DMS 273 (cell line): ENCODE results near the gene PWWP2A.
"Not testable (repeated sequence)": the region's sequence is repeated elsewhere in the genome, so short reads cannot be mapped to it uniquely, and the experiment has no call there.

ENCODE experiments used
- DNase-seq: peaks from one replicate; lab custom pipeline; 2025; ENCODE audit not compliant: unreplicated experiment; lab: John Stamatoyannopoulos, UW

Gene PWWP2A

DNA sequence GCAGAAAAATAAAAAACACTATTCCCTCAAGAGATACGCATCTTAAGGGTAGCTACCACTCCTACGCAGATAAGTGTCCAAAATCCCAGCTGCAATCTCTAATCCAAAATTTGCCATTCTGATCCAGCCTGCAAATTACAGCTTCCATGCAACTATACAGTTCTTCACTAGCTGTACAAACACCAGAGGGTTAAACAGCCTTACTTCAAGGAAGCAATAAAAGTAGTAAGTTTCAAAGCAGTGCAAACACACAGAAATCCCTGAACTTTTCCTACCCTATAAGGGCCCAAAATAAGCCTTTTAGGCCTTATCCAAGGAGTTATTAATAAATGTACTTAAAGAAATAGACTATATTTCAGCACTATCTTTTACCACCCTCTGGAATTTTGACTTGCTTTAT lies 39.5 kb downstream of the PWWP2A start:
- no peak for DNase-seq

DNA sequence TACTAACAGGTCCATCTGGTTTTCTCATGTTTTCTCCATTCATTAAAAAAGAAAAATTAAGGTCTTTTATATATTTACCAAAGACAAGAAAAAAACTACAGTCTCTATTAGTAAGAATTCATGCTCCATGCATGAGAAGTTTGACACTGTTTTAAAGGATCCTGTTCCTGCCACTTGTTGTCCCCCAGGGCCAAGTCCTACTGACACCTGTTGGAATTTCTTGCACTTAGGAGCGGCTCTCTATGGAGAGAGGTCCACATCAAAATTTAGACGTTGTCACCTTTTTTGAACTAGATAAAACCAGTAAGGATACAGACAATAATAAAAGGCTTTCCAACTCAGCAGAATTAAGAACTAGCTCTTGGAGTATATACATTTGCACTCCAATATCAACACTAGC lies 42.3 kb downstream of the PWWP2A start:
- DNase-seq: no peak

DNA sequence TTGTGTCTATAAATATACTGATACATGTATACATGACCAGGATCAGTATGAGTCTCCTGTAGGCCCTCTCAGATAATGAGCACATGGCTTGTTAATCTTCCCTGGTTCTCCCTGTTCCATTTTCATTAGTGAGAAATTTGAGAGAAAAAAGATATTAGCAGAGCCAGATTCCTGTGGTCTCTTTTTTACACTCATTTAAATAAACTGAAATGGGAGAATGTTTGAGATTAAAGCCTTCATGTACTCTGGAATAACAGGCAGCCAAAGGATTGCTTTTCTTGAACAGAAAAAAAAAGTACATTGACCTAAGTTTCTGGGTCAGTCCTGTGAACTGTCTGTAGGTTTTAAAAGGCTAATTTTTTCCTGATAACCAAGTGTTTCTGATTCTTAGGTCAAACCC lies 44.2 kb downstream of the PWWP2A start:
- no peak for DNase-seq

DNA sequence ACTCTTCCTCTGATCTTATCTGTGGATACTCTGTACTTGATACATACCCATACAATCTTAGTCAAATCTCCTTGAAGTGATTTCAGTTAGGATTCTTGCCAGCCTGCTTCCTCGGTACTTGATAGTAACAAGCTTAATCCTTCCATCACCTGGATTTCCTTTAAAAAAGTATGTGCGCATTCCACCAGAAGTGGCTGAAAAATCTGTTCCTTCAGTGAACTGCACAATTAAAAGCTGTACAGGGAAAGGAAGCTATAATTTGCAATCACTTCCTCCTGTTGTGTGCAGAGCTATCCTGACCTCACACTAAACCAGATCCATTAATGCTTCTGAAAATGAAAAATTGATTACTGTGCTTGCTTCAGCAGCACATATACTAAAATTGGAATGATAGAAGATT lies 47.3 kb downstream of the PWWP2A start:
- DNase-seq: no peak

DNA sequence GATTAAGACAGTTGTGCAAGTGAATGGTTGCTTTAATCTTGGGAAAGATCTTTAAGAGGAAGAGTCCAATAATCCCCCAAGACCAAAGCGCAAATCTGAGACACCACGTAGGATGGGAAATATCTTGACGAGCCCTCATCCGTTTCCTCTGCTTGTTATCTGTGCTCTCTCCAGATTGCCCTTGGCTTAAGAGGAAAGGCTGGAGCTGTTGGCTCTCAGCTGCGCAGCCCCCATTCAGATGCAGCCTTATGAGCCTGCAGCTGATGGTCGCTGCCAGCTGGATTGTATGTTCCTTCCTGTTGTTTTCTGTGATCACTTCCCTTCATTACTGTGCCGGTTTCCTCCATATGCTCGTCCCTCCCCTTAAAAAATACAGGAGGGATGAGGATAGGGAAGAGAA lies 47.7 kb downstream of the PWWP2A start:
- peak; percentile 15 for DNase-seq

DNA sequence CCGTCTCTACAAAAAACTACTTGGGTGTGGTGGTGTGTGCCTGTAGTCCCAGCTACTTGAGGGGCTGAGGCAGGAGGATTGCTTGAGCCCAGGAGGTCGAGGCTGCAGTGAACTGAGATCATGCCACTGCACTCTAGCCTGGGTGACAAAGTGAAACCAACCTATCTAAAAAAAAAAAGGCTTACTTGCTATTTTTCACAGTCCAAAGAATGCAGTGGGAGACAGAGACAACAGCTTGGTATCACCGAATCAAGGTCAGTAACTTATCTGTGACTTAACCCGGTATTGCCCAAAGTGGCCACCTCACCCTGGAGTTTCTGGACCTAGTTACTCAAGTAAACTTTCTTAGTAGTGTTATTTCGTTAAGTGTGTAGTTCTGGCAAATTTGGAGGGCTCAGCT lies 50.1 kb downstream of the PWWP2A start:
- DNase-seq: not testable (repeated sequence)

DNA sequence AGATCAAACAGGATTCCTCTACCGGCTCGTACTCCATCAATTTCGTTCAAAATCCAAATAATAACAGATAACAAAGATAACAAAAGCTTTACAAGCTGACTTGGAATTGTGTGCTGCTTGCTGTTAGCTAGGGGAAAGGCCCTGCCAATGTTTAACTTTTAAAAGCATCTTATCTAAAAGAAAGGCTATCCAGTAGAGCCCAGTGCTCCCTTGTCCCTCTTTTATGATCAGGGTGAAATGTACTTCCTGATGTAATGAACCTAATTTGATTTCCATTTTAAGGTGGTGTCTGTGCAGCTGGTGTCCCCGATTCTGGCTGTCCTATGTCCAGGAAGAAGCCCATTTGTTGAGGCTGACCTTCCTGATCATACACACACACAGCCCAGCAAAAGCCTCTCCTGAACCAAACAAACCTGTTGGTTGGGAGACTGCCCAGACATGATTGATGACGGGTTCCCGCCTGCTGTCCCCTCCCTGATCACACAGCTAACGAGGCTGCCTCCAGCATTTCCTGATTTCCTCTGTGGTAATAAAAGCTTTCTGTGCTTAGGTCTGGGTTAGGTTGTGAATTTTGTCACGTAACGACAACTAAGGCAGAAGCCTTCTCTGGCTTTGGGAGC lies 54.1 kb downstream of the PWWP2A start:
- DNase-seq: no peak

DNA sequence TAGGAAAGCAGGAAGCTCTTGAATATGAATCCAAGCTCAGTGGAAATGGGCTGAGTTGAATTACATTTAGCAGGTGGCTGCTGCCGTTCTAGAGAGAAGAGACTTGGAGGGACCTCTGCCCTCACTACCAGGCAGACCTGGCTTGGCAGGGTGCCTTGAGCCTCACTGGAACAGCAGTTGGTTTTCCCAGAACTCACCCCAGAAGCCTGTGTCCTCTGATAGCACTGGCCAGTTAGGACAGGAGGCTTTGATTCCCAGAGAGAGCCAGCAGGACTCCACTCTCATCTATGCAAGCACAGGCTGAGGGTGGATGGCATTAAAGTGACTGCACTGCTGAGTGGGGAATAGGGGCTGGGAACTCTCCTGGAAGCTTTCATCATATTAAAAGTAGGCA lies 54.8 kb downstream of the PWWP2A start:
- peak; percentile 6 for DNase-seq

DNA sequence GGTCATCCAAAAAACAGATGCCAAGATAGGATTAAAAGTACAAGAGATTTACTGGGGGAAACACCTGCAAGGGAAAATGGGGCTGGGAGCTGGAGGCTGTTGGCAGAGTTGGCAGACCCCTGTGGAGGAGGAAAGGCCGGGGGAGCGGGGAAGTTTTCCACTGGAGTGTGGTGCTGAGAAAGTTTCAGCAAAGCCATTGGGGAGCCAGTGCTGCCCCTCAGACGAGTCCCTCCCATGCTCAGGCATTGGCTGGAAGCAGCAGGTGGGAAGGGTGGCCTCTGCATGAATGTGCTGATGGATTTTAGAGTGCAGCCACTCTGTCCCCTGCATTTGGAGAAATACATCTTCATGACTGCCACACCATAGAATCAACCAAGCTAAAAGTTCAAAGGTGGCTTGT lies 57.5 kb downstream of the PWWP2A start:
- no peak for DNase-seq

DNA sequence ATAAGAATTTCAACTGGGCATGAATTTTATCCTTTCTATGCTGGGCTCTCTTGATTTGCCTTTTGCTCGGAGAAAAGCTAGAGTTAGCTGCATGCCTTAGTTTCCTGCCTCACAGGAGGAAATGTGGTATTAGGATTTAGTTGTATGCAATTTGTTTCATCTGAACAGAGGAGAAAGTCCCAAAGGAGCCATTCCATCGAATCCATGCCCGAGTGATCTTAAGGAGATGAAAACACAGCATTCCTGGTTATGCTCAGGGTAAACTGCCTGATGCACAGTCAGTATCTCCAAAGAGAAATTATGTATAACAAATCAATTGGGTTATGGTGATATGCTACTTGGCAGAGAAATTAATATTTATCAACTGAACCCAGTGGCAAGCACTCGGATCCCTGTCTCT lies 59.2 kb downstream of the PWWP2A start:
- DNase-seq: no peak

DNA sequence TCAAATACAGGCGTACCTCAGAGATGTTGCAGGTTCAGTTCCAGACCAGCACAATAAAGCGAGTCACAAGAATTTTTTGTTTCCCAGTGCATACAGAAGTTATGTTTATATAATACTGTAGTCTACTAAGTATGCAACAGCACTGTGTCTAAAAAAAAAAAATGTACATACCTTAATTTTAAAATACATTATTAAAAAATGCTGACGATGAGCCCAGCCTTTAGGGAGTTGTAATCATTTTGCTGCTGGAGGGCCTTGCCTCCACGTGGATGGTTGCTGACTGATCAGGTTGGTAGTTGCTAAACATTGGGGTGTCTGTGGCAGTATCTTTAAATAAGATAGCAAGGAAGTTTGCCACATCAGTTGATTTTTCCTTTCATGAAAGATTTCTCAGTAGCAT lies 62.0 kb downstream of the PWWP2A start:
- DNase-seq: no peak

DNA sequence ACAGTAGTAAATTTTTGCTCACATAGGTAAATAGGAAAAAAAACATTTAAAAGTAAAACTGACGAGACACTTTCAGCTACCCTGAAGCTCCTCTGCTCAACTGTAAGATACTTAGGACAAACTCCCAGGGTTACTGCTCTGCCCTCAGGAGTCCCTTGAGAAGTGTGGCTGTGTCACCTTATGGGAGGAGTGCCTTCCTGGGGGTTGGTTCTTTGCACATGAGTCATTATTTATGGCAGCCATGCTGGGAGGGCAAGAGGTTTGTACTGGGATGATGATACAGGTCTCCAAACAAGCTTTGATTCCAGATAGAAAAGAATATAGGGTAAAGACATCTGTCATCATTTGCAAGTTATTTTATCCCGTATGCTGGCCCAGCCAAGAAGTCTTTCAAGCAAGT lies 64.4 kb downstream of the PWWP2A start:
- DNase-seq: no peak

DNA sequence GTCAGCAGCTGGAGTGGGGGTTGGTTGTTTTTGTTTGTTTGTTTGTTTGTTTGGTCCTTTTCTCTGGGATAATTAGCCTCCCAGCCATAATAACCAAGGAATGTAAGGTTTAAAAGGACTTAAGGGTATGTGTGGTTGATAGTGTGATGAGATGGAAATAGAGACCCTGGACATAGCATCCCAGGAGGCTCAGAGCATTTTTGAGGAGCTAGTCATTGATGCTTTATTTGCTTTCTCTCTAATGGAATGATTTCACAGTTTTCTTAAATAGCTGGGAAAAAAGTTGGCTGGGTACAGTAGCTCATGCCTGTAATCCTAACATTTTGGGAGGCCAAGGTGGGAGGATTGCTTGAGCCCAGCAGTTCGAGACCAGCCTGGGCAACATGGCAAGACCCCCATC lies 65.2 kb downstream of the PWWP2A start:
- no peak for DNase-seq

DNA sequence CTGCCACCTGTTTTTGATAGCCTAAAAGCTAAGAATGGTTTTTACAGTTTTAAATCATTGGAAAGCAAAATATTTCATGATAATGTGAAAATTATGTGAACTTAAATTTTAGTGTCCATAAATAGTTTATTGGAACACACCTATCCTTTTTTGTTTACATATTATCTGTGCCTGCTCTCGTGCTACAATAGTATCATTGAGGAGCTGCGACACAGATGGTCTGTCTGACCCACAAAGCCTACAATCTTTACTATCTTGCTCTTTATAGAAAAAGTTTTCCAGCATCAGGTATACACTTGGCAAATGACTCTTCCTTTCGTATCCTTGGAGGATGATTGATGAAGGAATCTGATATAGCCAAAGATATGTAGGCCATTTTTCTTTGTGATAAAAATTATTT lies 70.2 kb downstream of the PWWP2A start:
- DNase-seq: no peak

DNA sequence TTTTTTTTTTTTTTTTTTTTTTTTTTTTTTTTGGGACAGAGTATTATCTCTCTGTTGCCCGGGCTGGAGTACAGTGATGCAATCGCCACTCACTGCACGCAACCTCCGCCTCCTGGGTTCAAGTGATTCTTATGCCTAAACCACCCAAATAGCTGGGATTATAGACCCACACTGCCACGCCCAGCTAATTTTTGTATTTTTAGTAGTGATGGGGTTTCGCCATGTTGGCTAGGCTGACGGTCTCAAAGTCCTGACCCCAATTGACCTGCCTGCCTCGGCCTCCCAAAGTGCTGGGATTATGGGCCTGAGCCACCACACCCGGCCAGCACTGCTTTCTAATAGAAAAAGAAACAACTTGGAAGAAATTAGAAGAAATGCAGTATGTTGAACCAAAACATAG lies 71.1 kb downstream of the PWWP2A start:
- DNase-seq: no peak

DNA sequence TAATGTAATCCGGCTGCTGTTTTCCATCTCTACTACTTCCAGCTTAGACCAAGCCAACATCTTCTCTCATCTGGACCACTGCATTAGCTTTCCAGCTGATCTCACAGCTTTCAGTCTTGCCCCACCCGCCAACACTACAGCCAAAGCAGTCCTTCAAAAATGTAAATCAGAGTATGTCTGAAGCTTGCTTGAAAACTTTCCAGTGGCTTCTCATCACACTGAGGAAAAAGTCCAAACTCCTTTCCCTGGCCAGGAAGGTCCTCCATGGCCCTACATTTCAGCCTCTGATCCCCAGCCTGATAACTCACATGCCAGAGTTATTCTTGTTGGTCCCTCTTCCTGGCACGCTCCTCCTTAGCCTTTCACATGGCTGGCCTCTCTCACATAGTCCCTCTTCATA lies 71.8 kb downstream of the PWWP2A start:
- no peak for DNase-seq

DNA sequence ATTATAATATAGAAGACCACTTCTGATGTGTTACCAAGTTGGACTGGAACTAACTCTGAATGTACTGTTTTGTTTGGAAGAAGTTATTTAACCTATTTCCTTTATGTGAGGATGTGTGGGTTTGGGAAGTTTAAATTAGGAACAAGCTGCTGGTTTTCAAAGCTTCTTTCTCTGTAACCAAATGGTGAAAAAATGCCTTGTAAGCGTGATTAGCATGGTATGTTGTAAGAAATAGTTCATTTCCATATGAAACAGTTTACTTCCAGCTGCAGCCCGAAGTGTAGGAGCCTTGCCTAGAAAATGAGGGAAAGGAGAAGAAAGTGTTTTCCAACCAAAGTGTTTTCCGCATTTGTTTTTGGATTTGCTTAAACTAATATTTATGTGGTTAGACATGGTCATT lies 74.3 kb downstream of the PWWP2A start:
- DNase-seq: no peak

DNA sequence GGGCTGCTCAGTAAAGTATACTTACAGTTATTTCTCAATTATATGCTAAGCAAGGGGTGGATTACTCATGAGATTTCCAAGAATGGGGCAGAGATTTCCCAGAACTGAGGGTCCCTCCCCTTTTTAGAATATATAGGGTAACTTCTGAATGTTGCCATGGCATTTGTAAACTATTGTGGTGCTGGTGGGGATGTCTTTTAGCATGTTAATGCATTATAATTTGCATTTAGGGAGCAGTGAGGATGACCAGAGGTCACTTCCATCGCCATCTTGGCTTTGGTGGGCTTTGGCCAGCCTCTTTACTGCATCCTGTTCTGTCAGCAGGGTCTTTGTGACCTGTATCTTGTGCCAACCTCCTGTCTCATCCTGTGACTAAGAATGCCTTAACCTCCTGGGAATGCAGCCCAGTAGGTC lies 74.9 kb downstream of the PWWP2A start:
- DNase-seq: no peak

DNA sequence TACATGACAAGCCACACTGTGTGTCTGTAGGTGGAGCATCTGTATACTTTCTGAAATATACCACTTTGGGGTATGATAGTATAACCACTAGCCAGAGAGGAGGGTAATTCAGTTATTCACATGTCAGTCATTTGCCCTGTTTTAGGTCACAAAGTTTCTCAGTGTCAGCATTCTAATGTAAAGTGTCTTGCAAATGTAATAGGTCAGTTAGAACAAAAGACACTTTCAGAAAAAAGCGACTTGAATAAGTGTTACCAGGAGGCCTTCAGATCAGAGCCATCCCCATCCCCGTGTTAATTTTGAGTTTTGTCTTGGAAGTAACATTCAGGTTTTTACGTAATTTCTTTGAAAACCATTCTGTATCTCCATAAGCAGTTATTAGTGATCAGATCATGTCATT lies 76.6 kb downstream of the PWWP2A start:
- no peak for DNase-seq
